ENCODE data around the gene RAB23. TPM values are rescaled to one million over a fixed set of nuclear protein-coding genes. Genes with fewer than 3 reads are reported as not detected.

Gene RAB23
- total and polyA plus RNA-seq, 2 experiments from 2014 or later, result 5.2 to 16.7 TPM

- Mint-ChIP-seq H3K27me3 (ENCODE audit: insufficient read depth, low read depth, poor library complexity) (no peaks in the 10 kb centered on the region), H3K4me3 (no peak overlapping the region), H3K9me3 (no peaks in the 10 kb centered on the region), H3K27ac (no peak overlapping the region), H3K36me3 (ENCODE audit: low read depth) (peaks cover 9% of the 10 kb centered on the region; the same call in 1 of the 3 replicates), H3K4me1 (no peaks in the 10 kb centered on the region)
- no peaks in the 10 kb centered on the region for H3K4me1 ChIP-seq (ENCODE audit: insufficient read depth)
- no peak for TF ChIP-seq JUNB (IDR thresholded peaks at IDR 0.05; ENCODE audit: unreplicated experiment)
- no peak for TF ChIP-seq CREB1 (CRISPR knock-in tag; IDR thresholded peaks at IDR 0.05; ENCODE audit: low read depth)
- no peak for TF ChIP-seq EZH2 (IDR thresholded peaks at IDR 0.05; ENCODE audit: low read depth, unreplicated experiment)
- TF ChIP-seq, protein P1, sequence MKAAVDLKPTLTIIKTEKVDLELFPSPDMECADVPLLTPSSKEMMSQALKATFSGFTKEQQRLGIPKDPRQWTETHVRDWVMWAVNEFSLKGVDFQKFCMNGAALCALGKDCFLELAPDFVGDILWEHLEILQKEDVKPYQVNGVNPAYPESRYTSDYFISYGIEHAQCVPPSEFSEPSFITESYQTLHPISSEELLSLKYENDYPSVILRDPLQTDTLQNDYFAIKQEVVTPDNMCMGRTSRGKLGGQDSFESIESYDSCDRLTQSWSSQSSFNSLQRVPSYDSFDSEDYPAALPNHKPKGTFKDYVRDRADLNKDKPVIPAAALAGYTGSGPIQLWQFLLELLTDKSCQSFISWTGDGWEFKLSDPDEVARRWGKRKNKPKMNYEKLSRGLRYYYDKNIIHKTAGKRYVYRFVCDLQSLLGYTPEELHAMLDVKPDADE (IDR thresholded peaks at IDR 0.05), result no peak
- no peak for TF ChIP-seq ZNF462 (CRISPR knock-in tag; IDR thresholded peaks at IDR 0.05)
- no peak for TF ChIP-seq POLR2AphosphoS5 (IDR thresholded peaks at IDR 0.05; ENCODE audit: low read depth)
- TF ChIP-seq, protein P2, sequence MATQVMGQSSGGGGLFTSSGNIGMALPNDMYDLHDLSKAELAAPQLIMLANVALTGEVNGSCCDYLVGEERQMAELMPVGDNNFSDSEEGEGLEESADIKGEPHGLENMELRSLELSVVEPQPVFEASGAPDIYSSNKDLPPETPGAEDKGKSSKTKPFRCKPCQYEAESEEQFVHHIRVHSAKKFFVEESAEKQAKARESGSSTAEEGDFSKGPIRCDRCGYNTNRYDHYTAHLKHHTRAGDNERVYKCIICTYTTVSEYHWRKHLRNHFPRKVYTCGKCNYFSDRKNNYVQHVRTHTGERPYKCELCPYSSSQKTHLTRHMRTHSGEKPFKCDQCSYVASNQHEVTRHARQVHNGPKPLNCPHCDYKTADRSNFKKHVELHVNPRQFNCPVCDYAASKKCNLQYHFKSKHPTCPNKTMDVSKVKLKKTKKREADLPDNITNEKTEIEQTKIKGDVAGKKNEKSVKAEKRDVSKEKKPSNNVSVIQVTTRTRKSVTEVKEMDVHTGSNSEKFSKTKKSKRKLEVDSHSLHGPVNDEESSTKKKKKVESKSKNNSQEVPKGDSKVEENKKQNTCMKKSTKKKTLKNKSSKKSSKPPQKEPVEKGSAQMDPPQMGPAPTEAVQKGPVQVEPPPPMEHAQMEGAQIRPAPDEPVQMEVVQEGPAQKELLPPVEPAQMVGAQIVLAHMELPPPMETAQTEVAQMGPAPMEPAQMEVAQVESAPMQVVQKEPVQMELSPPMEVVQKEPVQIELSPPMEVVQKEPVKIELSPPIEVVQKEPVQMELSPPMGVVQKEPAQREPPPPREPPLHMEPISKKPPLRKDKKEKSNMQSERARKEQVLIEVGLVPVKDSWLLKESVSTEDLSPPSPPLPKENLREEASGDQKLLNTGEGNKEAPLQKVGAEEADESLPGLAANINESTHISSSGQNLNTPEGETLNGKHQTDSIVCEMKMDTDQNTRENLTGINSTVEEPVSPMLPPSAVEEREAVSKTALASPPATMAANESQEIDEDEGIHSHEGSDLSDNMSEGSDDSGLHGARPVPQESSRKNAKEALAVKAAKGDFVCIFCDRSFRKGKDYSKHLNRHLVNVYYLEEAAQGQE (IDR thresholded peaks at IDR 0.05; ENCODE audit: unreplicated experiment), result no peak
- TF ChIP-seq ZNF114 (CRISPR knock-in tag; IDR thresholded peaks at IDR 0.05), result no peak
- TF ChIP-seq EZH2phosphoT487 (IDR thresholded peaks at IDR 0.05; ENCODE audit: unreplicated experiment), result no peak
- TF ChIP-seq NANOG (IDR thresholded peaks at IDR 0.05; ENCODE audit: borderline replicate concordance), result no peak
- TF ChIP-seq, protein P3, sequence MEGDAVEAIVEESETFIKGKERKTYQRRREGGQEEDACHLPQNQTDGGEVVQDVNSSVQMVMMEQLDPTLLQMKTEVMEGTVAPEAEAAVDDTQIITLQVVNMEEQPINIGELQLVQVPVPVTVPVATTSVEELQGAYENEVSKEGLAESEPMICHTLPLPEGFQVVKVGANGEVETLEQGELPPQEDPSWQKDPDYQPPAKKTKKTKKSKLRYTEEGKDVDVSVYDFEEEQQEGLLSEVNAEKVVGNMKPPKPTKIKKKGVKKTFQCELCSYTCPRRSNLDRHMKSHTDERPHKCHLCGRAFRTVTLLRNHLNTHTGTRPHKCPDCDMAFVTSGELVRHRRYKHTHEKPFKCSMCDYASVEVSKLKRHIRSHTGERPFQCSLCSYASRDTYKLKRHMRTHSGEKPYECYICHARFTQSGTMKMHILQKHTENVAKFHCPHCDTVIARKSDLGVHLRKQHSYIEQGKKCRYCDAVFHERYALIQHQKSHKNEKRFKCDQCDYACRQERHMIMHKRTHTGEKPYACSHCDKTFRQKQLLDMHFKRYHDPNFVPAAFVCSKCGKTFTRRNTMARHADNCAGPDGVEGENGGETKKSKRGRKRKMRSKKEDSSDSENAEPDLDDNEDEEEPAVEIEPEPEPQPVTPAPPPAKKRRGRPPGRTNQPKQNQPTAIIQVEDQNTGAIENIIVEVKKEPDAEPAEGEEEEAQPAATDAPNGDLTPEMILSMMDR (conservative IDR thresholded peaks at IDR 0.05; ENCODE audit: low read depth in 2 of 2), result no peak
- TF ChIP-seq STAT1 (IDR thresholded peaks at IDR 0.05; ENCODE audit: unreplicated experiment), result no peak
- no peak for TF ChIP-seq ZNF331 (CRISPR knock-in tag; IDR thresholded peaks at IDR 0.05; ENCODE audit: low read depth)
- no peaks in the 10 kb centered on the region for H3K27me3 ChIP-seq (ENCODE audit: insufficient read depth)
- ATAC-seq (no peak), DNase-seq (ENCODE audit: low spot score) (no peak)
- H3K9me2 ChIP-seq (ENCODE audit: insufficient read depth), result no peaks in the 10 kb centered on the region
- no peaks in the 10 kb centered on the region for H4K20me1 ChIP-seq (replicated peaks; ENCODE audit: insufficient read depth)
- H3K79me2 ChIP-seq (replicated peaks; ENCODE audit: insufficient read depth), result no peaks in the 10 kb centered on the region
- H3K36me3 ChIP-seq (ENCODE audit: insufficient read depth), result peaks cover 8% of the 10 kb centered on the region
- H3K27ac ChIP-seq (ENCODE audit: low read depth), result no peak overlapping the region
- H3K4me3 ChIP-seq, result no peak overlapping the region
- no peaks in the 10 kb centered on the region for H3F3A ChIP-seq (replicated peaks; ENCODE audit: low read depth)
- no peak overlapping the region for H2AFZ ChIP-seq
- H3K4me2 ChIP-seq, result no peak overlapping the region
These were observed 63.4 kb downstream of the RAB23 start for GRCh38 chr6:57158658-57159057.

All from GM23338 (cell line).